Activated CD8-positive, alpha-beta memory T cell treated with anti-CD3 and anti-CD28 coated beads for 36 hours (primary cell): ENCODE measurements around the gene HCFC1R1. TPM values are rescaled to one million over a fixed set of nuclear protein-coding genes. Genes with fewer than 3 reads are reported as not detected.

Source experiments
- CTCF ChIA-PET: fragments of 350-600 bp; sonication (Branson Sonifier 250); formaldehyde crosslinking; loops from one replicate; lab custom pipeline; 2021; ENCODE audit warnings: antibody characterized with exemption; lab: Charles Lee
- POLR2A ChIA-PET: fragments of 350-600 bp; sonication (Branson Sonifier 250); formaldehyde crosslinking; loops from one replicate; lab custom pipeline; 2021; ENCODE audit warnings: antibody characterized with exemption; lab: Charles Lee
- total RNA-seq, 2 experiments: library from RNA; stranded (reverse); gene quantifications; one replicate each; pipeline ENCODE4 v1.2.3, GENCODE V29; 2021

HCFC1R1 gene
- total RNA-seq, 2 experiments from 2014 or later, result 27.5 to 28.5 TPM

GRCh38 chr16:2980227-2981176, 43.2 kb downstream of the HCFC1R1 start, which contains the start of gene PKMYT1:
Gene PKMYT1, minus strand, starts transcription at chr16:2980446. Its CDS starts 789 bp downstream, at chr16:2979657.
- ChIA-PET POLR2A (interaction anchor here (0.7 to 2.6 kb wide), 3 partner anchors 11 to 90 kb away, joined by 3 to 15 read pairs (median 4); partner anchors contain the start of gene TNFRSF12A), CTCF (interaction anchor here (0.7 to 3.4 kb wide), 5 partner anchors 11 to 23 kb away, joined by 3 to 11 read pairs (median 7); partner anchors contain the start of gene PAQR4)

GRCh38 chr16:2979669-2980226, 44.0 kb downstream of the HCFC1R1 start:
- CTCF ChIA-PET, result interaction anchor here (2.3 to 3.4 kb wide), 3 partner anchors 10 to 18 kb away, joined by 5 to 8 read pairs (median 7); no protein-coding TSS in a partner anchor
- POLR2A ChIA-PET, result interaction anchor here (0.7 to 2.6 kb wide), 3 partner anchors 10 to 91 kb away, joined by 3 to 15 read pairs (median 4); partner anchors contain the start of gene TNFRSF12A

- ChIA-PET CTCF (no interaction called here), POLR2A (no interaction called here)
Observed at GRCh38 chr16:2977440-2977839, 46.3 kb downstream of the HCFC1R1 start.

GRCh38 chr16:2976673-2977072, 47.1 kb downstream of the HCFC1R1 start:
- ChIA-PET POLR2A (no interaction called here), CTCF (no interaction called here)

GRCh38 chr16:2976201-2976600, 47.5 kb downstream of the HCFC1R1 start:
- ChIA-PET CTCF (no interaction called here), POLR2A (interaction anchor here (0.6 kb wide), 1 partner anchor 48 kb away, joined by 15 read pairs; the partner anchor contains the start of gene THOC6)

GRCh38 chr16:2975161-2975795, 48.5 kb downstream of the HCFC1R1 start:
- ChIA-PET CTCF (interaction anchor here (0.6 kb wide), 1 partner anchor 10 kb away, joined by 3 read pairs; no protein-coding TSS in a partner anchor), POLR2A (no interaction called here)

- ChIA-PET CTCF (no interaction called here), POLR2A (interaction anchor here (0.5 to 0.6 kb wide), 2 partner anchors 16 to 516 kb away, joined by 3 to 7 read pairs; no protein-coding TSS in a partner anchor)
Observed at GRCh38 chr16:2974319-2975056, 49.3 kb downstream of the HCFC1R1 start.

GRCh38 chr16:2973605-2974318, 50.0 kb downstream of the HCFC1R1 start:
- ChIA-PET POLR2A (interaction anchor here (0.6 kb wide), 1 partner anchor 517 kb away, joined by 7 read pairs; no protein-coding TSS in a partner anchor), CTCF (interaction anchor here (2.0 kb wide), 1 partner anchor 10 kb away, joined by 5 read pairs; no protein-coding TSS in a partner anchor)

GRCh38 chr16:2973093-2973492, 50.6 kb downstream of the HCFC1R1 start:
- ChIA-PET CTCF (interaction anchor here (1.4 to 2.0 kb wide), 2 partner anchors 10 to 11 kb away, joined by 4 to 5 read pairs; no protein-coding TSS in a partner anchor), POLR2A (no interaction called here)

Other genes with a start within 250 kb of the HCFC1R1 start
- gene ELOB, start 246.7 kb downstream of the HCFC1R1 start, total RNA-seq, result 100 to 1,000 TPM; 305 to 307 TPM
- under 1 TPM; 0.13 TPM for gene PRSS33, start 236.4 kb downstream of the HCFC1R1 start, total RNA-seq
- gene PRSS41, start 225.5 kb downstream of the HCFC1R1 start, total RNA-seq, result not detected
- 10 to 100 TPM; 10.5 to 11.1 TPM for gene PRSS21, start 206.7 kb downstream of the HCFC1R1 start, total RNA-seq
- gene ZG16B, start 193.6 kb downstream of the HCFC1R1 start, total RNA-seq, result under 1 TPM; 0.63 to 0.71 TPM
- not detected for gene PRSS22, start 165.8 kb downstream of the HCFC1R1 start, total RNA-seq
- 10 to 100 TPM; 24.4 to 27.1 TPM for gene FLYWCH2, start 140.7 kb downstream of the HCFC1R1 start, total RNA-seq
- gene FLYWCH1, start 112.0 kb downstream of the HCFC1R1 start, total RNA-seq, result 10 to 100 TPM; 33.2 to 34.4 TPM
- under 1 TPM in 1 of 2 experiments, not detected in 1; 0.08 TPM for gene KREMEN2, start 59.7 kb downstream of the HCFC1R1 start, total RNA-seq
- 10 to 100 TPM; 41.1 to 43.0 TPM for gene PAQR4, start 54.6 kb downstream of the HCFC1R1 start, total RNA-seq
- gene PKMYT1, start 43.5 kb downstream of the HCFC1R1 start, total RNA-seq, result 100 to 1,000 TPM; 135 TPM
- gene CLDN9, start 11.0 kb downstream of the HCFC1R1 start, total RNA-seq, result not detected
- gene CLDN6, start 5.8 kb downstream of the HCFC1R1 start, total RNA-seq, result not detected
- 1 to 10 TPM; 4.3 to 4.6 TPM for gene TNFRSF12A, start 3.6 kb downstream of the HCFC1R1 start, total RNA-seq
- 10 to 100 TPM; 54.7 to 56.8 TPM for gene THOC6, start 93 bp upstream of the HCFC1R1 start, total RNA-seq
- under 1 TPM; 0.11 to 0.17 TPM for gene BICDL2, start 13.0 kb upstream of the HCFC1R1 start, total RNA-seq
- gene MMP25, start 22.6 kb upstream of the HCFC1R1 start, total RNA-seq, result 1 to 10 TPM; 1.3 to 2.2 TPM
- gene IL32, start 41.7 kb upstream of the HCFC1R1 start, total RNA-seq, result 1,000 to 10,000 TPM; 1,098 to 1,123 TPM
- not detected for gene ZSCAN10, start 75.4 kb upstream of the HCFC1R1 start, total RNA-seq
- gene ZNF205, start 88.6 kb upstream of the HCFC1R1 start, total RNA-seq, result under 1 TPM in 1 of 2 experiments, not detected in 1; 0.23 TPM
- 1 to 10 TPM; 8.6 to 9.2 TPM for gene ZNF213, start 111.1 kb upstream of the HCFC1R1 start, total RNA-seq
- gene OR1F1, start 164.3 kb upstream of the HCFC1R1 start, total RNA-seq, result not detected
- gene ZNF200, start 211.2 kb upstream of the HCFC1R1 start, total RNA-seq, result 10 to 100 TPM; 11.3 to 11.8 TPM
- under 1 TPM in 1 of 2 experiments, not detected in 1; 0.19 TPM for gene MEFV, start 232.7 kb upstream of the HCFC1R1 start, total RNA-seq